Liver (tissue), 9 donors: ENCODE data around the gene ACOXL. TPM values are rescaled to one million over a fixed set of nuclear protein-coding genes. Genes with fewer than 3 reads are reported as not detected.

Source experiments
- DNase-seq: peaks from one replicate; pipeline ENCODE4 v3.0.0-alpha.2; 2017; ENCODE audit warnings: low spot score
- H3K27ac ChIP-seq, 2 donors: one replicate each; pipeline ENCODE4 v1.7.0; 2013; ENCODE audit warnings: inconsistent platforms in 2 of 2, low read length in 2 of 2, control low read depth in 1 of 2, low read depth in 1 of 2, mild to moderate bottlenecking in 1 of 2
- H3K27me3 ChIP-seq, 4 donors: one replicate each; pipeline versions ENCODE4 v1.6.1 to v1.7.0; 2013; ENCODE audit warnings: low read length in 3 of 4, inconsistent platforms in 1 of 4, mild to moderate bottlenecking in 1 of 4, moderate library complexity in 1 of 4; ENCODE audit not compliant: control insufficient read depth in 4 of 4, insufficient read depth in 4 of 4
- H3K36me3 ChIP-seq, 4 donors: one replicate each; pipeline versions ENCODE4 v1.6.1 to v1.7.0; 2013; ENCODE audit warnings: low read length in 3 of 4, mild to moderate bottlenecking in 3 of 4, low read depth in 1 of 4, moderate library complexity in 1 of 4; ENCODE audit not compliant: control insufficient read depth in 4 of 4, insufficient read depth in 3 of 4
- H3K4me1 ChIP-seq, 4 donors: one replicate each; pipeline versions ENCODE4 v1.6.1 to v1.7.0; 2013; ENCODE audit warnings: low read length in 3 of 4, mild to moderate bottlenecking in 3 of 4, moderate library complexity in 1 of 4; ENCODE audit not compliant: control insufficient read depth in 4 of 4, insufficient read depth in 4 of 4
- H3K4me3 ChIP-seq, 3 donors: one replicate each; pipeline versions ENCODE4 v1.6.1 to v1.7.0; 2013; ENCODE audit warnings: low read length in 3 of 3, control low read depth in 1 of 3, low read depth in 1 of 3, mild to moderate bottlenecking in 1 of 3
- H3K9ac ChIP-seq, 2 donors: one replicate each; pipeline ENCODE4 v1.7.0; 2013; ENCODE audit warnings: low read length in 2 of 2, mild to moderate bottlenecking in 2 of 2, moderate library complexity in 2 of 2, control low read depth in 1 of 2, low read depth in 1 of 2
- H3K9me3 ChIP-seq, 4 donors: one replicate each; pipeline versions ENCODE4 v1.6.1 to v1.7.0; 2013; ENCODE audit warnings: low read length in 3 of 4; ENCODE audit not compliant: control insufficient read depth in 4 of 4
- ATF3 ChIP-seq: IDR thresholded peaks from 2 replicates; pipeline ENCODE4 v1.6.1; 2016; ENCODE audit warnings: antibody characterized with exemption
- GABPA ChIP-seq, 2 donors: IDR thresholded peaks in 1 of 2; conservative IDR thresholded peaks in 1 of 2; 2 replicates each; pipeline ENCODE4 v1.6.1; 2016; ENCODE audit warnings: antibody characterized with exemption in 2 of 2, mild to moderate bottlenecking in 1 of 2, moderate library complexity in 1 of 2
- HNF4A ChIP-seq, 2 donors: conservative IDR thresholded peaks; 2 replicates each; pipeline ENCODE4 v1.6.1; 2016; ENCODE audit warnings: antibody characterized with exemption in 2 of 2, mild to moderate bottlenecking in 2 of 2
- NR2F2 ChIP-seq: IDR thresholded peaks from 2 replicates; pipeline ENCODE4 v1.6.1; 2016; ENCODE audit warnings: antibody characterized with exemption
- REST ChIP-seq: IDR thresholded peaks from 2 replicates; pipeline ENCODE4 v1.6.1; 2016; ENCODE audit warnings: antibody characterized with exemption, mild to moderate bottlenecking
- ZBTB33 ChIP-seq: IDR thresholded peaks from 2 replicates; pipeline ENCODE4 v1.6.1; 2016; ENCODE audit warnings: antibody characterized with exemption
- WGBS: extraction: QIAGEN DNeasy Blood & Tissue Kit; methylation state at CpG from one replicate; pipeline ENCODE4 v1.1.7; 2013; 5-methylcytosine and 5-hydroxymethylcytosine counted together
- polyA plus RNA-seq, 2 donors: library from polyadenylated mRNA; stranded (reverse) in 1 of 2; unstranded in 1 of 2; fragments of 200-250 nt in 1 of 2; fragments of >200 nt in 1 of 2; fragmentation: Nextera tagmentation in 1 of 2; extraction: Ambion mirVana in 1 of 2; gene quantifications; one replicate each; pipeline versions ENCODE4 v1.2.1 to v1.2.3, GENCODE V29; 2013 to 2015
- total RNA-seq, 2 donors: library from RNA; depleted of rRNA; stranded (reverse); fragments of >200 nt; gene quantifications; one replicate each; pipeline ENCODE4 v1.2.3, GENCODE V29; 2014
- donor health status: healthy.
- donor health status: healthy.
- donor health status: healthy.
- donor health status: healthy.
- donor health status: healthy.

The ACOXL gene
- total and polyA plus RNA-seq, 4 donors = 0.07 TPM; not detected in 3

- Histone ChIP-seq H3K9me3 (no peaks in the 10 kb centered on the region), H3K27ac (no peak overlapping the region), H3K36me3 (no peaks in the 10 kb centered on the region), H3K4me1 (no peaks in the 10 kb centered on the region), H3K27me3 (no peaks in the 10 kb centered on the region), H3K4me3 (no peak overlapping the region), H3K9ac (no peak overlapping the region)
- TF ChIP-seq GABPA (IDR thresholded peaks at IDR 0.05 in 1 of 2, conservative IDR thresholded peaks at IDR 0.05 in 1 of 2) (no peak), NR2F2 (no peak), REST (no peak), ZBTB33 (no peak), HNF4A (conservative IDR thresholded peaks at IDR 0.05) (no peak)
- DNase-seq = no peak
- WGBS = 81% methylated on average over 8 of the region's 8 CpGs
Observed at GRCh38 chr2:110860630-110861029, 128.3 kb downstream of the ACOXL start.

- 55% methylated on average over 17 of the region's 17 CpGs for WGBS
- H3K27me3 ChIP-seq = no peaks in the 10 kb centered on the region
- DNase-seq = no peak
- no peak overlapping the region for H3K4me3 ChIP-seq
- H3K9me3 ChIP-seq = no peaks in the 10 kb centered on the region
- no peak overlapping the region for H3K27ac ChIP-seq
- TF ChIP-seq REST = no peak
- no peak for TF ChIP-seq ATF3
- H3K9ac ChIP-seq = no peak overlapping the region
- no peaks in the 10 kb centered on the region for H3K36me3 ChIP-seq
- no peaks in the 10 kb centered on the region for H3K4me1 ChIP-seq
Observed at GRCh38 chr2:110861616-110862260, 129.4 kb downstream of the ACOXL start.
